ENCODE results near the gene GADD45B.

GADD45B gene

GRCh38 chr19:2431318-2432055 is 44.4 kb upstream of the GADD45B start:
- no peak overlapping the region for H3K4me3 ChIP-seq (ENCODE audit: insufficient read depth, low read length, poor library complexity, severe bottlenecking)
- H3F3A ChIP-seq (ENCODE audit: insufficient read depth) = peaks cover 8% of the 10 kb centered on the region
- no peak overlapping the region for H3K27ac ChIP-seq (ENCODE audit: low read depth, low read length)
- no peaks in the 10 kb centered on the region for H4K20me1 ChIP-seq (ENCODE audit: low read depth, low read length)
- H3K9me3 ChIP-seq (ENCODE audit: insufficient read depth, low read length) = no peaks in the 10 kb centered on the region
- H3K27me3 ChIP-seq (ENCODE audit: low read length) = no peaks in the 10 kb centered on the region
- H3K79me2 ChIP-seq (ENCODE audit: insufficient read depth, low read length) = peaks cover 8% of the 10 kb centered on the region
- TF ChIP-seq, protein P1, sequence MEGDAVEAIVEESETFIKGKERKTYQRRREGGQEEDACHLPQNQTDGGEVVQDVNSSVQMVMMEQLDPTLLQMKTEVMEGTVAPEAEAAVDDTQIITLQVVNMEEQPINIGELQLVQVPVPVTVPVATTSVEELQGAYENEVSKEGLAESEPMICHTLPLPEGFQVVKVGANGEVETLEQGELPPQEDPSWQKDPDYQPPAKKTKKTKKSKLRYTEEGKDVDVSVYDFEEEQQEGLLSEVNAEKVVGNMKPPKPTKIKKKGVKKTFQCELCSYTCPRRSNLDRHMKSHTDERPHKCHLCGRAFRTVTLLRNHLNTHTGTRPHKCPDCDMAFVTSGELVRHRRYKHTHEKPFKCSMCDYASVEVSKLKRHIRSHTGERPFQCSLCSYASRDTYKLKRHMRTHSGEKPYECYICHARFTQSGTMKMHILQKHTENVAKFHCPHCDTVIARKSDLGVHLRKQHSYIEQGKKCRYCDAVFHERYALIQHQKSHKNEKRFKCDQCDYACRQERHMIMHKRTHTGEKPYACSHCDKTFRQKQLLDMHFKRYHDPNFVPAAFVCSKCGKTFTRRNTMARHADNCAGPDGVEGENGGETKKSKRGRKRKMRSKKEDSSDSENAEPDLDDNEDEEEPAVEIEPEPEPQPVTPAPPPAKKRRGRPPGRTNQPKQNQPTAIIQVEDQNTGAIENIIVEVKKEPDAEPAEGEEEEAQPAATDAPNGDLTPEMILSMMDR (IDR thresholded peaks at IDR 0.05; ENCODE audit: insufficient read depth, low read length, poor library complexity, severe bottlenecking) = no peak
- no peak for TF ChIP-seq EZH2phosphoT487 (conservative IDR thresholded peaks at IDR 0.05; ENCODE audit: low read length)
- H3K9me2 ChIP-seq (replicated peaks; ENCODE audit: insufficient read depth, low read length) = no peaks in the 10 kb centered on the region
- no peaks in the 10 kb centered on the region for H3K36me3 ChIP-seq (ENCODE audit: low read length)
- H3K4me2 ChIP-seq (ENCODE audit: low read depth, low read length, poor library complexity, severe bottlenecking) = no peak overlapping the region
- no peak overlapping the region for H2AFZ ChIP-seq (ENCODE audit: low read depth, low read length, severe bottlenecking)
- H3K9ac ChIP-seq (ENCODE audit: low read length) = no peak overlapping the region

DNA sequence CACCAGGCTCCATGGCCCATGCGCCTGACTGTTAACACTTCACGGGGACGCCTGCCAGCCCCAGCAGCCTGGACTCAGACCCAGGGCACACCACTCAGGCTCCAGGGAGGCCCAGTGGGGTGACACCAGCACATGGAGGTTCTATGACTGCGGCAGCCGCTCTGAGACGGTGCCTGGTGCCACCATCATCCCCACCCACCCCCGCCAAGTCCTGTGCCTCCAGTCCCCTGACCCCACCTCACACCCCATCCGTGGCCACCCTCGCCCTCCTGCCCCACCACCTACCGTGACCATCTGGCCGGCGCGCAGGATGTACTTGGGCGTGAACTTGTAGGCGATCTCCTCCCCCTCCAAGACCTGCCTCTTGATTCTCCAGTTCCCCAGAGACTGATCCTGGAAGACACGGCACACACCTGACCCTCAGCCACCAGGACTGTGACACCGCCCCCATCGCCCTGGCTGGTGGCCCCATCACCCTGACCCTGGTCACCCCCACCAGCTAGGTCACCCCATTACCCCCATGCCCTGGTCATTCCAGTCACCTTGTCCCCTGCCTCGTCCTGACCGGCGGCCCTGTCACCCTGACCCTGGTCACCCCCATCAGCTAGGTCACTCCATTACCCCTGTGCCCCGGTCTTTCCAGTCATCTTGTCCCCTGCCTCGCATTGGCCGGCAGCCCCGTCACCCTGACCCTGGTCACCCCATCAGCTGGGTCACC is 43.6 kb upstream of the GADD45B start:
- Histone ChIP-seq H3K27me3 (ENCODE audit: low read length) (no peaks in the 10 kb centered on the region), H3K36me3 (ENCODE audit: low read length) (no peaks in the 10 kb centered on the region), H3K9ac (ENCODE audit: low read length) (no peak overlapping the region), H3K4me2 (ENCODE audit: low read depth, low read length, poor library complexity, severe bottlenecking) (no peak overlapping the region), H3K27ac (ENCODE audit: low read depth, low read length) (no peak overlapping the region), H3K4me3 (ENCODE audit: insufficient read depth, low read length, poor library complexity, severe bottlenecking) (no peak overlapping the region), H3K9me2 (replicated peaks; ENCODE audit: insufficient read depth, low read length) (no peaks in the 10 kb centered on the region), H4K20me1 (ENCODE audit: low read depth, low read length) (no peaks in the 10 kb centered on the region), H3K9me3 (ENCODE audit: insufficient read depth, low read length) (no peaks in the 10 kb centered on the region), H3K79me2 (ENCODE audit: insufficient read depth, low read length) (peaks cover under 1% of the 10 kb centered on the region; the same call in 1 of the 2 replicates), H3F3A (ENCODE audit: insufficient read depth) (peaks cover 8% of the 10 kb centered on the region), H2AFZ (ENCODE audit: low read depth, low read length, severe bottlenecking) (no peak overlapping the region)
- TF ChIP-seq, protein P1 (IDR thresholded peaks at IDR 0.05; ENCODE audit: insufficient read depth, low read length, poor library complexity, severe bottlenecking) = no peak
- no peak for TF ChIP-seq EZH2phosphoT487 (conservative IDR thresholded peaks at IDR 0.05; ENCODE audit: low read length)

DNA sequence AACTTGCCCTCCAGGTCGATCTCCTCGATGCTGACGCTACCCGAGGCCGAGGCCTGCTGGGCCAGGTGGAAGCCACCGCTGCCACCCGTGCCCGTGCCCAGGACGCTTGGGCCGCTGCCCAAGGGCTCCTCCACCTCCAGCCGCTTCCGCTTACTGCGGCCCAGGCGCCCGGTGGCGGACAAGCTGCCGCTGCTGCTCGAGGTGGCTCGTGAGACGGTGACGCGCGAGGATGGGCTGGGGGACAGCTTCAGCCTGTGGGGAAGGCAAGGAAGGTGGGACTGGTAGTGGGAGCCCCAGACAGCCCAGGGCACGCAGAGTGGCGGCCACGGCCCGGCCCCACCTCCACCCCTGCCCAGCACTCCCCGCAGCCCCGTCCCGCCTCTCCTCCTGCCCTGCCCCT is 42.1 kb upstream of the GADD45B start:
- no peaks in the 10 kb centered on the region for H3K36me3 ChIP-seq (ENCODE audit: low read length)
- no peaks in the 10 kb centered on the region; the same call in 1 of the 2 replicates for H4K20me1 ChIP-seq (ENCODE audit: low read depth, low read length)
- no peak overlapping the region for H3K9ac ChIP-seq (ENCODE audit: low read length)
- no peaks in the 10 kb centered on the region for H3K27me3 ChIP-seq (ENCODE audit: low read length)
- no peak overlapping the region for H3K4me2 ChIP-seq (ENCODE audit: low read depth, low read length, poor library complexity, severe bottlenecking)
- H3K4me3 ChIP-seq (ENCODE audit: insufficient read depth, low read length, poor library complexity, severe bottlenecking) = no peak overlapping the region
- no peak overlapping the region for H2AFZ ChIP-seq (ENCODE audit: low read depth, low read length, severe bottlenecking)
- peaks cover 5% of the 10 kb centered on the region; the same call in 1 of the 2 replicates for H3K79me2 ChIP-seq (ENCODE audit: insufficient read depth, low read length)
- H3K9me3 ChIP-seq (ENCODE audit: insufficient read depth, low read length) = no peaks in the 10 kb centered on the region
- no peak for TF ChIP-seq EZH2phosphoT487 (conservative IDR thresholded peaks at IDR 0.05; ENCODE audit: low read length)
- TF ChIP-seq, protein P1 (IDR thresholded peaks at IDR 0.05; ENCODE audit: insufficient read depth, low read length, poor library complexity, severe bottlenecking) = no peak
- H3K27ac ChIP-seq (ENCODE audit: low read depth, low read length) = no peak overlapping the region
- no peaks in the 10 kb centered on the region; the same call in 1 of the 2 replicates for H3F3A ChIP-seq (ENCODE audit: insufficient read depth)
- H3K9me2 ChIP-seq (replicated peaks; ENCODE audit: insufficient read depth, low read length) = no peaks in the 10 kb centered on the region
